Colon (tissue), 2 donors: ENCODE measurements around the gene NAV1.
"Not testable (repeated sequence)": the region's sequence is repeated elsewhere in the genome, so short reads cannot be mapped to it uniquely, and the experiment has no call there.

Source experiments
- FAIRE-seq: peaks from 2 replicates; lab custom pipeline; 2012; peaks lifted over from hg19 to GRCh38; lab: Jason Lieb, UNC
- donor health status: control.
- donor health status: control.

The NAV1 gene

GRCh38 chr1:201528631-201529252 lies 10.2 kb upstream of the NAV1 start:
- no peak for FAIRE-seq

GRCh38 chr1:201530741-201531531 lies 8.0 kb upstream of the NAV1 start:
- no peak for FAIRE-seq

- no peak for FAIRE-seq
Observed at GRCh38 chr1:201531551-201532425, 7.1 kb upstream of the NAV1 start.

- FAIRE-seq, result no peak
Observed at GRCh38 chr1:201533836-201534235, 5.1 kb upstream of the NAV1 start.

- FAIRE-seq, result no peak
Observed at GRCh38 chr1:201535046-201535918, 3.6 kb upstream of the NAV1 start.

GRCh38 chr1:201535919-201536245 lies 3.0 kb upstream of the NAV1 start:
- FAIRE-seq, result no peak

GRCh38 chr1:201536558-201536957 lies 2.4 kb upstream of the NAV1 start:
- FAIRE-seq, result no peak

GRCh38 chr1:201537028-201537427 lies 1.9 kb upstream of the NAV1 start:
- no peak for FAIRE-seq

GRCh38 chr1:201537467-201537866 lies 1.5 kb upstream of the NAV1 start:
- no peak for FAIRE-seq

GRCh38 chr1:201537891-201538611 lies 876 bp upstream of the NAV1 start:
- FAIRE-seq, result no peak

- no peak for FAIRE-seq
Observed at GRCh38 chr1:201539561-201540431, 869 bp downstream of the NAV1 start.

GRCh38 chr1:201540846-201541735 lies 2.2 kb downstream of the NAV1 start:
- no peak for FAIRE-seq

GRCh38 chr1:201542309-201543035 lies 3.5 kb downstream of the NAV1 start:
- no peak for FAIRE-seq

GRCh38 chr1:201543871-201544642 lies 5.1 kb downstream of the NAV1 start:
- FAIRE-seq, result no peak

GRCh38 chr1:201544710-201545109 lies 5.8 kb downstream of the NAV1 start:
- FAIRE-seq, result no peak

- FAIRE-seq, result no peak
Observed at GRCh38 chr1:201545851-201546492, 7.0 kb downstream of the NAV1 start.

GRCh38 chr1:201549522-201549921 lies 10.6 kb downstream of the NAV1 start:
- not testable (repeated sequence) for FAIRE-seq
